Mucosa of rectum (tissue), 2 donors: ENCODE measurements around the gene RAMACL.

Source experiments
- H3K27ac ChIP-seq, 2 donors: one replicate each; pipeline ENCODE4 v1.7.0; 2013; ENCODE audit warnings: inconsistent platforms in 2 of 2, low read depth in 2 of 2, low read length in 2 of 2
- H3K27me3 ChIP-seq, 2 donors: one replicate each; pipeline ENCODE4 v1.7.0; 2013; ENCODE audit warnings: low read length in 2 of 2; ENCODE audit not compliant: control insufficient read depth in 2 of 2, insufficient read depth in 2 of 2
- H3K36me3 ChIP-seq, 2 donors: one replicate each; pipeline ENCODE4 v1.7.0; 2013; ENCODE audit warnings: low read length in 2 of 2; ENCODE audit not compliant: control insufficient read depth in 2 of 2, insufficient read depth in 2 of 2
- H3K4me1 ChIP-seq, 2 donors: one replicate each; pipeline ENCODE4 v1.7.0; 2013; ENCODE audit warnings: low read length in 2 of 2, mild to moderate bottlenecking in 1 of 2; ENCODE audit not compliant: control insufficient read depth in 2 of 2, insufficient read depth in 2 of 2
- H3K4me3 ChIP-seq, 2 donors: one replicate each; pipeline ENCODE4 v1.7.0; 2013; ENCODE audit warnings: low read length in 2 of 2
- H3K9ac ChIP-seq, 2 donors: one replicate each; pipeline ENCODE4 v1.7.0; 2013; ENCODE audit warnings: low read length in 2 of 2, low read depth in 1 of 2, mild to moderate bottlenecking in 1 of 2
- H3K9me3 ChIP-seq, 2 donors: one replicate each; pipeline ENCODE4 v1.7.0; 2013; ENCODE audit warnings: low read length in 2 of 2; ENCODE audit not compliant: control insufficient read depth in 2 of 2
- donor health status: healthy.
- donor health status: Normal muscosa, but diverticular disease.

Gene RAMACL

DNA sequence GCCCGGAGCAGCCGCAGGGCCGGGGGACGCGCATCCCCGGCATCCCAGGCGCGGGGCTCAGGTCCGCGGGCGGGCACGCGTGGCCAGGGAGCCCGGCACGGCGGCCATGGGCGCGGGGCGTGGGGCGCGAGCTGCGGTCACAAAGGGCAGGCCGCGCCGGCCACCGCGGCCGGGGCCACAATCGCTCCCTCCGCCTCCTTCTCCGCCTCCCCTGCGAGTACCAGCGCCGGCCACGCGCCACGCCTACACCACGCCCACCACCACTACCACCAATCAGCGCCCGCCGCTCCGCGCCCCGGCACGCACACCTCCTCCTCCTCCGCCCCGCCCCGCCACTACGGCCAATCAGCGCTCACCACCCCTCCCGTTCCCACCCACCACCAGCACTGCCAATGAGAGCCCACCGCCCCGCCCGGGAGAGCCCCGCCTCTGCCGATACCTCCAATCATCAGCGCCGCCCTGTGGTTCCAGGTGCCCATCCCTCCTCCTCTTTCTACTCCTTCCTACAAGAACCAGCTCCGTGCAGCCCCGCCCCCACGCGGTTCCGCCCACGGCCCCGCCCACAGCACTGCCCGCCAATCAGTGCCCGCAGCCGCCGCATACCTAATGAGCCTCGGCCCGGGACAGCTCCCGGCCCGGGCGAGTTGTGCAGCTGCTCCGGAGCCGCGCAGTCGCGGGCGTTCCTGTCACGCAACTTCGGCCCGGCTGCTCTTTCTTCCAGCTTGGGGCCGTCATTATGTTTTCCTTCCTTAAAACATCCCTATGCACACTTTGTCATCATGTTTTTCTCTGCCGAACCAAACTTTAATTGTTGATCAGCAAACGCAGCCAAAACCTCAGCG is 40.8 kb upstream of the RAMACL start, which contains the start of gene RPS6KA2:
RPS6KA2 (minus strand) TSS at position 219 of the 842 bp plus-strand sequence. CDS start 232 bp downstream, outside the sequence.
- peak within 1 kb of the TSS; percentile 86 to 88 for H3K27ac ChIP-seq
- peaks cover 0 to 16% of the 10 kb centered on the region in 2 donors for H3K27me3 ChIP-seq
- H3K36me3 ChIP-seq = no peaks in the 10 kb centered on the region
- H3K9ac ChIP-seq = peak within 1 kb of the TSS; percentile 63 to 75
- H3K4me3 ChIP-seq = peak within 1 kb of the TSS; percentile 72 to 84
- H3K4me1 ChIP-seq = peaks cover 13 to 20% of the 10 kb centered on the region in 2 donors
- H3K9me3 ChIP-seq = no peaks in the 10 kb centered on the region

DNA sequence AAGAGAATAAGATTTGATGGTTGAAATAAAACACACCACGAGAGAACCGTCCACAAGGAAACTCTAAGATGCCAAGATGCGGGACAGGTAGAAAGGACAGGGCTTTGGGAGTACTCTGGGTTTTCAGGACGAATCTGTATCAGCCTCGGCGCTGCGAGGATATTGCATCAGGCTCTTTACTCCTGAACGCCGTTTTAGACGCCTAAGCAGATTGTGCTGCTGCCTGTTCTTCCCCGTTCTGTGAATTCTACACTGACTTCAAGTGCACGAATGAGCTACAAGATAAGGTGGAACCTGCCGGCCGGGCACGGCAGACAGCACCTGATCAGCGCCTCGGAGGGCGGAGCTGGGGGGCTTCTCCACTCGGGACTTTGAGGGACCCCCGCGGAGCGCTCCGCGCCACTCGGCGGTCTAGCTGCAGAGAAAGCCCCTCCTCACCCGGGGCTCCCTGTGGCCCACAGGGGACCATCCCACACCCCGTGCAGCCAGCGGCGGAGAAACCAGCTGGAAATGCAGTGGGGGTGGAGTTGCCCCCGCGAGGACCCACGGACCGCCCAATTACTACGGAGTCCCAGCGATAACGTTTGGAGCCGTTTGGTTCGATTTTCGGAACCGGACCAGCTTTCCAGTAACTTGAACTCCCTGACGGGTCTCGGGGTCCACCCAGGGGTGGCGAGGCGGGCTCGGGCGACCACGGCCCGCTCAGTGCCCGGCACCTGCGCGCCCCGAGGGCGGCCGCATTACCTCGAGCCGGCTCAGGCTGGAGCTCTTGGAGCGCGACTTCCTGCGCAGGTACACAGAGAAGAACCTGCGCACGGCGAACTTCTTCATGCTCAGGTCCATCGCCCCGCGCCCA is 39.9 kb upstream of the RAMACL start:
- peak overlapping the region; percentile 53 to 75 for H3K9ac ChIP-seq
- H3K4me3 ChIP-seq = peak overlapping the region; percentile 72 to 78
- peaks cover 13 to 20% of the 10 kb centered on the region in 2 donors for H3K4me1 ChIP-seq
- H3K27me3 ChIP-seq = peaks cover 0 to 16% of the 10 kb centered on the region in 2 donors
- H3K27ac ChIP-seq = peak overlapping the region; percentile 50 to 54
- H3K36me3 ChIP-seq = no peaks in the 10 kb centered on the region
- H3K9me3 ChIP-seq = no peaks in the 10 kb centered on the region

DNA sequence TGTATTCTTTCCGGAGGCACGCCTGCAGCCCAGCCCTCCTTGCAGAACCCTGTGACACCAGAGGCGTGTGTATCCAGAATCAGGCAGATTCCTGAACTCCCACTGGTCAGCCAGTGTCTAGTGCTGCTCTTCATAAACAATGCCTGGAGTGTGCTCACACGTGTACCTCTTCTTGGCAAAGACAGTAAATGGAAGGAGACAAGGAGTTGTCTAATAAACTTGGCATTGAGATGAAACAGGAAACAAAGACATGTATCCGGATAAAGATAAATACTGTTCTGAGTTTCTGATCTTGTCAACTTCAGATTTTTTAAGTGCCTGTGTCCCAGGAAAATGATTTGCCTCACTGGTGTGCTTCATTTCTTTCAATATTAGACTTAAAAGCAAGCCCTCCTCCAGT is 38.9 kb upstream of the RAMACL start:
- Histone ChIP-seq H3K4me3 (no peak overlapping the region), H3K27me3 (peaks cover 0 to 16% of the 10 kb centered on the region in 2 donors), H3K36me3 (no peaks in the 10 kb centered on the region), H3K4me1 (peaks cover 15 to 20% of the 10 kb centered on the region in 2 donors), H3K9ac (peak overlapping the region in 1 of 2 donors; percentile 75), H3K9me3 (no peaks in the 10 kb centered on the region), H3K27ac (no peak overlapping the region)

DNA sequence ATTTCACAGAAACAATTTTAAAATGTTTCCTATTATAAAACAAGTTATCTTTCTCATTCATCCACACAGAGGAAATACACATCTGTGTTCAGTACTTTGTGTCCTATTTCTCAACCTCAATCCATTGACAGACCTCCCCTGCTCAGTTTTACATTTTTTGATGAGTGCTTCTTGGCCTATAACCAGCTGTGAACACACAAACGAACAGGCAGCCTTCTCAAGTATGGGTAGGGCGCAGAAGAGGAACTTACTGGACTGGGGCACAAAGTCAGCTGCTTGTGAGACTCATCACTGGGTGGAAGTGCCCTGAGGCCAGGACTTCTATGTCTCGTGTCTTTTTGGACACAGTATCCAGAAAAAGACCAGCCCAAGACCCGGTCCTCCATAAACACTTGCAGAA is 37.8 kb upstream of the RAMACL start:
- Histone ChIP-seq H3K9ac (no peak overlapping the region), H3K36me3 (no peaks in the 10 kb centered on the region), H3K27me3 (peaks cover 0 to 14% of the 10 kb centered on the region in 2 donors), H3K9me3 (no peaks in the 10 kb centered on the region), H3K4me3 (no peak overlapping the region), H3K4me1 (peaks cover 15 to 20% of the 10 kb centered on the region in 2 donors), H3K27ac (no peak overlapping the region)

GRCh38 chr6:166623318-166623717 is 36.8 kb upstream of the RAMACL start:
- H3K27ac ChIP-seq = no peak overlapping the region
- peaks cover 9 to 12% of the 10 kb centered on the region in 2 donors for H3K4me1 ChIP-seq
- no peaks in the 10 kb centered on the region for H3K36me3 ChIP-seq
- peaks cover 0 to 11% of the 10 kb centered on the region in 2 donors for H3K27me3 ChIP-seq
- H3K4me3 ChIP-seq = no peak overlapping the region
- no peaks in the 10 kb centered on the region for H3K9me3 ChIP-seq
- no peak overlapping the region for H3K9ac ChIP-seq

DNA sequence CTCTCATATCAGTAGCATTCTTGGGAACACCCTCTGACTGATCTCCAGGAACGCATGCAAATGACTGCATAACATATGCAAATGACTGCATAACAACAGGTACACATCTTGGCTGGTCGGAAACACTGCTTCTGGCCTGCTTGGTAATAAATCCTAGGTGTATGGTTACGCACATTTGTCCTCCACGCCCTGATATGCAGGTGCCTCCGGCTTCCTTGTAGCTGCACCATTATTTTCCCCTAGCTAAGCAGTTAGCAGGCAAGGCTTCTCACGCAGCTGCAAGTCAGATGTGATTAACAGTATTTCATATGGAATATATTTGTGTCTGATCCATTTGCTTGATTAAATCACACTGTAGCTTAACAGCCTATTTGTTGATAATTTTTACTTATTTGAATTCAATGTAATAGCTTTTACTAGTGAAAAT is 34.6 kb upstream of the RAMACL start:
- Histone ChIP-seq H3K4me1 (peaks cover 2% of the 10 kb centered on the region in 2 donors), H3K9me3 (no peaks in the 10 kb centered on the region), H3K27ac (no peak overlapping the region), H3K4me3 (no peak overlapping the region), H3K9ac (no peak overlapping the region), H3K36me3 (no peaks in the 10 kb centered on the region), H3K27me3 (peaks cover 0 to 9% of the 10 kb centered on the region in 2 donors)

GRCh38 chr6:166620478-166621113 is 34.1 kb upstream of the RAMACL start:
- H3K4me3 ChIP-seq = no peak overlapping the region
- H3K4me1 ChIP-seq = peaks cover 2% of the 10 kb centered on the region in 2 donors
- H3K27ac ChIP-seq = peak overlapping the region in 1 of 2 donors; percentile 26
- peaks cover 0 to 4% of the 10 kb centered on the region in 2 donors for H3K27me3 ChIP-seq
- H3K9me3 ChIP-seq = no peaks in the 10 kb centered on the region
- H3K9ac ChIP-seq = no peak overlapping the region
- no peaks in the 10 kb centered on the region for H3K36me3 ChIP-seq

DNA sequence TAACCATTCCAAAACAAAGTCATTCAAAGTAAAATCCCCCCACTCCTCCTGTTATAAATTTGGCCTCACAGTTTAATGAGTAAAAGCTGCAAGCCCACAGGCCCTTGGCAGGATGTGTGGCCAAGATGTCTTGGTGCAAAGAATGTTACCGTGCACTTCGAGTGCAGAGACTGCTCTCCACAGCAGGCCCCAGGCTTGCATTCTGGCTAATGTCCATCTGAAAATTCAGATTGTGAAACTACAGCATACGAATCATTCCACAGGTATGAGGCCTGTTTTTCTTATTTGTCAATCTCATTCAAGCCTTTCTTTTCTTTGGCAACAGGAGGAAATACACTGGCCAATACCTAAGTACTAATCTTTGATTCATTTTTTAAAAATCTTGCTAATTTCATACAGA is 33.4 kb upstream of the RAMACL start:
- Histone ChIP-seq H3K4me3 (no peak overlapping the region), H3K9ac (no peak overlapping the region), H3K27me3 (peaks cover 0 to 2% of the 10 kb centered on the region in 2 donors), H3K27ac (peak overlapping the region in 1 of 2 donors; percentile 26), H3K36me3 (no peaks in the 10 kb centered on the region), H3K9me3 (no peaks in the 10 kb centered on the region), H3K4me1 (peaks cover 0 to 2% of the 10 kb centered on the region in 2 donors)

GRCh38 chr6:166618866-166619761 is 32.6 kb upstream of the RAMACL start:
- H3K4me1 ChIP-seq = peaks cover 0 to 2% of the 10 kb centered on the region in 2 donors
- no peak overlapping the region for H3K4me3 ChIP-seq
- H3K27ac ChIP-seq = no peak overlapping the region
- no peaks in the 10 kb centered on the region for H3K9me3 ChIP-seq
- no peaks in the 10 kb centered on the region for H3K36me3 ChIP-seq
- H3K27me3 ChIP-seq = peaks cover 0 to 2% of the 10 kb centered on the region in 2 donors
- no peak overlapping the region for H3K9ac ChIP-seq
